Activated CD8-positive, alpha-beta T cell treated with anti-CD3 and anti-CD28 coated beads for 36 hours (primary cell): ENCODE measurements around the gene MLXIP. TPM values are rescaled to one million over a fixed set of nuclear protein-coding genes. Genes with fewer than 3 reads are reported as not detected.
"Not testable (repeated sequence)": the region's sequence is repeated elsewhere in the genome, so short reads cannot be mapped to it uniquely, and the experiment has no call there.

Source experiments
- ATAC-seq: fragments of 200-7000 bp; cut with Tn5 transposase; one replicate; pipeline ENCODE4 v1.10.0; 2021; ENCODE audit warnings: mild to moderate bottlenecking, moderate library complexity
- CTCF ChIA-PET: fragments of 350-600 bp; sonication (Branson Sonifier 250); formaldehyde crosslinking; loops from one replicate; lab custom pipeline; 2021; ENCODE audit warnings: antibody characterized with exemption; lab: Charles Lee
- POLR2A ChIA-PET: fragments of 350-600 bp; sonication (Branson Sonifier 250); formaldehyde crosslinking; loops from one replicate; lab custom pipeline; 2021; ENCODE audit warnings: antibody characterized with exemption; lab: Charles Lee
- DNase-seq: peaks from one replicate; pipeline ENCODE4 v3.0.0-alpha.2; 2020
- H3K27ac Mint-ChIP-seq: one replicate; pipeline ENCODE4 v1.8.0; 2021; ENCODE audit warnings: mild to moderate bottlenecking, mixed read lengths
- H3K27me3 Mint-ChIP-seq: one replicate; pipeline ENCODE4 v1.8.0; 2021; ENCODE audit warnings: mixed read lengths
- H3K36me3 Mint-ChIP-seq: one replicate; pipeline ENCODE4 v1.8.0; 2021; ENCODE audit warnings: low read depth, mixed read lengths
- H3K4me1 Mint-ChIP-seq: one replicate; pipeline ENCODE4 v1.8.0; 2021; ENCODE audit warnings: low read depth, mixed read lengths
- H3K4me3 Mint-ChIP-seq: one replicate; pipeline ENCODE4 v1.8.0; 2021; ENCODE audit warnings: mild to moderate bottlenecking, moderate library complexity, mixed read lengths
- H3K9me3 Mint-ChIP-seq: one replicate; pipeline ENCODE4 v1.8.0; 2021; ENCODE audit warnings: mixed read lengths
- intact Hi-C: fragments of 100-400 bp; cut with micrococcal nuclease; formaldehyde crosslinking; loops from one replicate; pipeline ENCODE4 v1.10.0; 2022
- total RNA-seq, 2 experiments: library from RNA; stranded (reverse); gene quantifications; one replicate each; pipeline ENCODE4 v1.2.3, GENCODE V29; 2021
- TF ChIP-seq, protein P1 (sequence below): fragments of 200-600 bp; IDR thresholded peaks from one replicate; pipeline ENCODE4 v1.8.0; 2022; ENCODE audit warnings: antibody characterized with exemption, mild to moderate bottlenecking

Gene MLXIP
- total RNA-seq, 2 experiments from 2014 or later = 26.0 to 28.7 TPM

- peak; percentile 58 for ATAC-seq
- H3K4me3 Mint-ChIP-seq = no peak within 1 kb of the TSS
- ChIA-PET POLR2A (interaction anchor here (0.9 to 1.5 kb wide), 2 partner anchors 9 to 26 kb away, joined by 3 to 5 read pairs; no protein-coding TSS in a partner anchor), CTCF (no interaction called here)
- peaks cover 5% of the 10 kb centered on the region for H3K4me1 Mint-ChIP-seq
- intact Hi-C loops = no loop called here
- no peaks in the 10 kb centered on the region for H3K36me3 Mint-ChIP-seq
- H3K27me3 Mint-ChIP-seq = no peaks in the 10 kb centered on the region
- TF ChIP-seq, protein P1, sequence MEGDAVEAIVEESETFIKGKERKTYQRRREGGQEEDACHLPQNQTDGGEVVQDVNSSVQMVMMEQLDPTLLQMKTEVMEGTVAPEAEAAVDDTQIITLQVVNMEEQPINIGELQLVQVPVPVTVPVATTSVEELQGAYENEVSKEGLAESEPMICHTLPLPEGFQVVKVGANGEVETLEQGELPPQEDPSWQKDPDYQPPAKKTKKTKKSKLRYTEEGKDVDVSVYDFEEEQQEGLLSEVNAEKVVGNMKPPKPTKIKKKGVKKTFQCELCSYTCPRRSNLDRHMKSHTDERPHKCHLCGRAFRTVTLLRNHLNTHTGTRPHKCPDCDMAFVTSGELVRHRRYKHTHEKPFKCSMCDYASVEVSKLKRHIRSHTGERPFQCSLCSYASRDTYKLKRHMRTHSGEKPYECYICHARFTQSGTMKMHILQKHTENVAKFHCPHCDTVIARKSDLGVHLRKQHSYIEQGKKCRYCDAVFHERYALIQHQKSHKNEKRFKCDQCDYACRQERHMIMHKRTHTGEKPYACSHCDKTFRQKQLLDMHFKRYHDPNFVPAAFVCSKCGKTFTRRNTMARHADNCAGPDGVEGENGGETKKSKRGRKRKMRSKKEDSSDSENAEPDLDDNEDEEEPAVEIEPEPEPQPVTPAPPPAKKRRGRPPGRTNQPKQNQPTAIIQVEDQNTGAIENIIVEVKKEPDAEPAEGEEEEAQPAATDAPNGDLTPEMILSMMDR = no peak
- no peak within 1 kb of the TSS for H3K27ac Mint-ChIP-seq
- DNase-seq = peak; percentile 42
- H3K9me3 Mint-ChIP-seq = no peaks in the 10 kb centered on the region
Measured at GRCh38 chr12:122174155-122174845, 95.7 kb downstream of the MLXIP start, which contains the start of gene IL31. TSS of gene IL31 (minus strand) at chr12:122174221. CDS start at chr12:122174172, 49 bp downstream.

DNA sequence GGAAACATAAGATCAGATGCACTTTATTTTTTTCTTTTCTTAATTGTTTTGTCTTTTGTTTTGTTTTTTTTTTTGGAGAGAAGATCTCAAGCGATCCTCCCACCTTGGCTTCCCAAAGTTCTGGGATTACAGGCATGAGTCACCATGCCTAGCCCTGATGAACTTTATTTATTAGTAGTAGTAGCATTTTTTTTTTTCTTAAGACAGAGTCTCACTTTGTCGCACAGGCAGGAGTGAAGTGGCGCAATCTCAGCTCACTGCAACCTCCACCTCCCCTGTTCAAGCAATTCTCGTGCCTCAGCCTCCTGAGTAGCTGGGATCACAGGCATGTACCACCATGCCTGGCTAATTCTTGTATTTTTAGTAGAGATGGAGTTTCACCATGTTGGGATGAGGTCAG is 97.9 kb downstream of the MLXIP start:
- POLR2A ChIA-PET = interaction anchor here (2.0 kb wide), 1 partner anchor 9 kb away, joined by 5 read pairs; no protein-coding TSS in a partner anchor
- H3K36me3 Mint-ChIP-seq, H3K4me1 Mint-ChIP-seq, intact Hi-C loops, H3K27ac Mint-ChIP-seq, CTCF ChIA-PET, DNase-seq, H3K27me3 Mint-ChIP-seq, H3K4me3 Mint-ChIP-seq, H3K9me3 Mint-ChIP-seq, ATAC-seq: not testable (repeated sequence)

GRCh38 chr12:122182887-122183587 is 104.5 kb downstream of the MLXIP start, which contains the start of gene LRRC43:
TSS of gene LRRC43 (plus strand) at chr12:122183123. CDS start at chr12:122183145, 22 bp downstream.
- ChIA-PET POLR2A (interaction anchor here (1.4 kb wide), 1 partner anchor 10 kb away, joined by 5 read pairs; the partner anchor contains the start of gene IL31), CTCF (interaction anchor here (0.9 to 1.3 kb wide), 3 partner anchors 11 to 224 kb away, joined by 3 to 5 read pairs (median 4); no protein-coding TSS in a partner anchor)
- H3K9me3 Mint-ChIP-seq = no peaks in the 10 kb centered on the region
- intact Hi-C loops = loop anchor here (10.0 kb wide), 1 partner anchor 48 kb away; no protein-coding TSS in a partner anchor
- peaks cover 10% of the 10 kb centered on the region for H3K4me1 Mint-ChIP-seq
- TF ChIP-seq, protein P1 = no peak
- peaks cover 9% of the 10 kb centered on the region for H3K27me3 Mint-ChIP-seq
- DNase-seq (peak; percentile 42), ATAC-seq (peak; percentile 65)
- H3K27ac Mint-ChIP-seq = no peak within 1 kb of the TSS
- peak within 1 kb of the TSS; percentile 68 for H3K4me3 Mint-ChIP-seq
- H3K36me3 Mint-ChIP-seq = no peaks in the 10 kb centered on the region

- Mint-ChIP-seq H3K4me3 (peak overlapping the region; percentile 68), H3K9me3 (no peaks in the 10 kb centered on the region), H3K4me1 (peaks cover 10% of the 10 kb centered on the region), H3K36me3 (no peaks in the 10 kb centered on the region), H3K27me3 (peaks cover 9% of the 10 kb centered on the region), H3K27ac (no peak overlapping the region)
- no peak for ATAC-seq
- TF ChIP-seq, protein P1 = no peak
- DNase-seq = no peak
- ChIA-PET POLR2A (interaction anchor here (1.4 kb wide), 1 partner anchor 10 kb away, joined by 5 read pairs; the partner anchor contains the start of gene IL31), CTCF (interaction anchor here (0.9 to 1.3 kb wide), 2 partner anchors 11 to 129 kb away, joined by 4 to 5 read pairs; no protein-coding TSS in a partner anchor)
- intact Hi-C loops = loop anchor here (10.0 kb wide), 1 partner anchor 49 kb away; no protein-coding TSS in a partner anchor
Measured at GRCh38 chr12:122183588-122183940, 105.0 kb downstream of the MLXIP start.

DNA sequence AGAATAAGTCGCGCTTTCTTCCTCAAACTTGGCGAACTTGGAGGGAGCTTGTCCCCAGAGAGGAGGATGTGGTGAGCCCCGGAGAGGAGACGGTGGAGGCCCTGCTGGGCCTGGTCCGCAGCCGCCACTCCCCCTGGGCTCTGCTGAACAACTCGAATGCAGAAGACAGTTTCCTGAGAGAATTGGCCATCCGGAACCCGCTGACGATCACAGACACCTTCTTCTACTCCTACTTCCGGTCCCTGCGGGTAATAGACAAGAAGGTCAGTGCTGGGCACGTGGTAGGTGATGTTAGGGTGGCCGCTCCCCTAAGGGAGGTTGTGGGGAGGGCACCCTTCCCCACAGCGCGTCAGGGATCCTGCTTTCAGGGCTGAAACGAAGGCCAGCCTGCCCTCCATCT is 106.0 kb downstream of the MLXIP start:
- CTCF ChIA-PET = no interaction called here
- ATAC-seq = no peak
- POLR2A ChIA-PET = interaction anchor here (1.4 kb wide), 1 partner anchor 11 kb away, joined by 5 read pairs; the partner anchor contains the start of gene IL31

More for the DNA sequence above, 106.0 kb downstream of the MLXIP start:
- no peak overlapping the region for H3K27ac Mint-ChIP-seq
- H3K4me1 Mint-ChIP-seq = peaks cover 10% of the 10 kb centered on the region
- peaks cover 9% of the 10 kb centered on the region for H3K27me3 Mint-ChIP-seq
- DNase-seq = peak; percentile 25
- H3K4me3 Mint-ChIP-seq = peak overlapping the region; percentile 20
- H3K9me3 Mint-ChIP-seq = no peaks in the 10 kb centered on the region
- TF ChIP-seq, protein P1 = no peak
- no peaks in the 10 kb centered on the region for H3K36me3 Mint-ChIP-seq
- intact Hi-C loops = loop anchor here (10.0 kb wide), 1 partner anchor 50 kb away; no protein-coding TSS in a partner anchor
